GM19328 (cell line): ENCODE measurements around the gene EPHA6.
"Not testable (repeated sequence)": the region's sequence is repeated elsewhere in the genome, so short reads cannot be mapped to it uniquely, and the experiment has no call there.

Experiments used
- ATAC-seq: cut with Tn5 transposase; IDR thresholded peaks from one replicate; pipeline ENCODE4 v1.9.1; 2021; ENCODE audit warnings: mild to moderate bottlenecking, moderate library complexity; ENCODE audit not compliant: unreplicated experiment

The EPHA6 gene

GRCh38 chr3:97409612-97410011, 595.2 kb downstream of the EPHA6 start:
- no peak for ATAC-seq

GRCh38 chr3:97421565-97421964, 607.2 kb downstream of the EPHA6 start:
- no peak for ATAC-seq

DNA sequence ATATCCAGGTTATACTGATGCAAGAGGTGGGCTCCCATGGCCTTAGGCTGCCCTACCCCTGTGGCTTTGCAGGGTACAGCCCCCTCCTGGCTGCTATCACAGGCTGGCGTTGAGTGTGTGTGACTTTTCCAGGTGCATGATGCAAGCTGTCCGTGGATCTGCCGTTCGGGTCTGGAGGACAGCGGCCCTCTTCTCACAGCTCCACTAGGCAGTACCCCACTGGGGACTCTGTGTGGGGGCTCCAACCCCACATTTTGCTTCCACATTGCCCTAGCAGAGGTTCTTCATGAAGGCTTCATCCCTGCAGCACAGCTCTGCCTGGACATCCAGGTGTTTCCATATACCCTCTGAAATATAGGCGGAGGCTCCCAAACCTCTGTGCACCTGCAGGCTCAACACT, 610.6 kb downstream of the EPHA6 start:
- ATAC-seq, result no peak

GRCh38 chr3:97430601-97431000, 616.2 kb downstream of the EPHA6 start:
- no peak for ATAC-seq

GRCh38 chr3:97432914-97433313, 618.5 kb downstream of the EPHA6 start:
- ATAC-seq, result no peak

- no peak for ATAC-seq
Observed at GRCh38 chr3:97438131-97438530, 623.7 kb downstream of the EPHA6 start.

DNA sequence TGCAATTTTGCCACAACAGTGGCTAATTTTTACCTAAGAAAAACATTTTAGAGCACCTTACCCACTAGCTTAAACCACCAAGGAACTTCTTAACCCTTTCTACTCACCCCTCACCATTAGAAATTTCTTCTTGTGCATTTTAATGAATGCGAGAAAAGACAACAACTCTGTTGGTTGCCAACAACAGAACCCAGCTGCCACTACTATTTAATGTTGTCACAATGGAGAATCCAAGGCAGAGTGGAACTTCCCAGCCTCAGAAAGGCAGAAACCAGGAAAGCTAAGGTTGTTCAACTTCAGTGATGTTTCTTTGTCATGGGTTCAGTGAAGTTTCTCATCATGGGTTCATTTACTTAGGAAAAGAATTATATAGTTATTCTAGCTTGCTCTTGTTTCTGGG, 625.0 kb downstream of the EPHA6 start:
- ATAC-seq, result no peak

- no peak for ATAC-seq
Observed at GRCh38 chr3:97464035-97464434, 649.6 kb downstream of the EPHA6 start.

DNA sequence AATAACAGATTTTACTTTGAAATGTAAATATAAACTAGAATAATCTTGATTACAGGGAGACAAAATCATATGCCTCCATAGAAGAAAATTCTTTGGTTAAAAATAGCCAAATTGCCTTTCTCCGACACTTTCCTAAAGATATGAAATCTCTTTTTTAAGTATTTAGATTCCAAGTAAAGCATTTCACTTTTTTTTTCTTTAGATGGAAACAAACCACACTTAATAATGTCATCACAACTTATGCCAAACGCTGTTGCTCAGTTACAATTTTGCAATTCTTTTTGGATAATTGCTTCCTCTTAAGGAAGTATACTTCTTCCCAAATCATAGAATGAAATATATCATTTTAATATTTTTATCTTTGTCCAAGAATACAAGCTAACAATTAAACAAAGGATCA, 656.1 kb downstream of the EPHA6 start:
- ATAC-seq, result no peak

DNA sequence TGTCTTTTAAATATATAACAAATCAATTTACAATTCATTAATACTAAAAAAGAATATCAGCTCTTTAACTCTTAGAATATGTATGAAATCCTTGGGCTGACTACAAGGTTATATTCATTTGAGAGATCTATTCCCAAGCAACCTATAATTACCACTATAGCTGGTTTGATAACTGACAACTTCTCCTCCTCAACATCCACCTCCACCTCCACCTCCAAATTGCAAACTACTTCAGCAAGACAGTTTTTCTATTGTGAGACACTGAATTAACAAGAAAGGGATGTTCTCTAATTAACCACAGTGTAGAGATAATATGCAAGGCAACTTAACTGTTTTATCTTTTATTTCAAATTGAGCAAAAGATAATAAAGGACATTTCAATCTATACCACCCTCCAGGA, 665.3 kb downstream of the EPHA6 start:
- no peak for ATAC-seq

GRCh38 chr3:97480696-97481289, 666.4 kb downstream of the EPHA6 start:
- not testable (repeated sequence) for ATAC-seq

- ATAC-seq, result no peak
Observed at GRCh38 chr3:97481416-97481815, 667.0 kb downstream of the EPHA6 start.

DNA sequence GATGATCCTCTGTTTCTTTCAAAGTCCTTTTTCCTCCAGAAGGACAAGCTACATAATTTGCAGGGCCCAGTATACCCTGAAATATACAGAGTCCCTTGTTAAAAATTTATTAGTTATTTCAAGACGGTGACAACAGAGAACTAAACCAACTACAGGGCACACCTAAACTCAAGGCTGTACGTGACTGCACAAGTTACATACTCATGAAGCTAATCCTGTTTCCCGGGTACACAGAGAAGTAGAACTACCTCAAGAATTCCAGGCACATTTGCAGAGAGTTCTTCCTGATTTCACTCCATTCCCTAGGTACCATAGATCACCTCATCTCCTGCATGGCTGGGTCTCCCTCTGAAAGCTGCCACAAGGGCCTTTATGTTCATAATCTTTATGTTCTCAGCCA, 670.8 kb downstream of the EPHA6 start:
- ATAC-seq, result no peak

DNA sequence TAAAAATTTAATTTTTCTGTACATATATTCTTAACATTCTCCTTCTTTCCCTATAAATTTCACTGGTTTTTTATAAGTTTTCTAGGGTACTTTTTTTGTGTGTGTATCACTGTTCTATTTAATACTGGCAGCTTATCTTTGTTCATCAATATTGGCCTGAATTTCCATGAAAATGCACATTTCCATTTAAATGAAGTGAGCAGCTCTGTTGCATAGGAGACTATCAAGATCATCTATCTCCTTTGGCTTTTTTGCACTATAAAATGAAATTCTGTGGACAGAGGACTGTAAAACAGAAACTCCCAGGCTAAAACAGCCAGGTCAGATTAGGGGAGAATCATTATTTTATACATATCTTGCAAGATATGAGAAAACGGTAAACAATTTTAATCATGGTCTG, 673.2 kb downstream of the EPHA6 start:
- ATAC-seq, result no peak

DNA sequence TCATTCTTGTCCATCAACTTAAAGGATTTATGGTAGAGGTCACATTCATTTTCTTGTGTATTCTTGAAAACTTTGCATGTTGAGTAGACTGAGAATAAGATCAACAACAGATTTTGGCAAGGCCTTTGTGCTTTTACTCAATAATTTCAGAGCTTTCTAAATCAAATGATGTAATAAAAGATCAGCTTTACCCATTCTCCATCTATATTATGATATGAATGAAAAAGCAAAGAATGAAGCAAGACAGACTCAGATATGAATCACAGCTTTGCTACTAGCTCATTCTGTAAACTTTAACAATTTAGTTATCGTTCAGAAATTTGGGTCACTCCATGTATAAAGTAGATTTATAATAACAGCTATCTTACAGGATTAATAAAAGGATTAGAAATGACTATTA, 674.3 kb downstream of the EPHA6 start:
- ATAC-seq, result no peak

DNA sequence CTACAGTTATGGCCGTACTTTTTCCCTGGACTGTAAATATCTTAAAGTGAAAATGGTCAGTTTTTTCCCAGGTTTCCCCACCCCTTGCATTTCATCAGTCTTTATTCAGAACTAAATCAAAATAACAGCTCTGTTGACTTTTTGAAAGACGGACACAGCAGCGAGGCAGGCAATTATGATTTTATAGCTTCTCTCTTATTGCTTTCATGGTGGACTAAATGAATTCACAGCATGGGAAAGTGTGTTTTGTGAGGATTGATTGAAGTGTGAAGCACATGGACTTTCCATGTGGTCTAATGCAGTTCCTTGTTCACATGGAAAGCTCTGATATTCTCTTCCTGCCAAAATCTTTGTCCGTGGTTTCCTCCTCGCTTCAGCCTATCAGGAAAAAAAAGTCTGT, 681.5 kb downstream of the EPHA6 start:
- no peak for ATAC-seq

GRCh38 chr3:97497138-97497537, 682.7 kb downstream of the EPHA6 start:
- ATAC-seq, result no peak

DNA sequence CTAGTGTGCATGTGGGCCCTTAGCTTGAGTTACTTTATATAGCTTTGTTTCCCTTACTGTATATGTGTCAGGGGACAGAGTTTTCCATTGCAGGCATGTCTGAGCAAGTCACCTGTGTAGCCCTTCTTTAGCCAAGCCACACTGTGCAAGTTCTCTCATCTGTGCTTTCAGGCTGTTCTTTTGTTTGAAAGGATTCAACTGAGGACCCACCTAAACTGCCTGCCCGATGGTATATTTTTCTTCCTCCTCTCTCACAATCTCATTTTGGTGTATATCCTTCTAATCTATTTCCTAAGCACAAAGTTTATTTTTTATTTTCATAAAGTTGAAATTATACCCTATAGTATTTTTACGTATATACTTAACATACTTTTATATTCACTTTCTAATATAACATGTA, 690.1 kb downstream of the EPHA6 start:
- ATAC-seq, result no peak

DNA sequence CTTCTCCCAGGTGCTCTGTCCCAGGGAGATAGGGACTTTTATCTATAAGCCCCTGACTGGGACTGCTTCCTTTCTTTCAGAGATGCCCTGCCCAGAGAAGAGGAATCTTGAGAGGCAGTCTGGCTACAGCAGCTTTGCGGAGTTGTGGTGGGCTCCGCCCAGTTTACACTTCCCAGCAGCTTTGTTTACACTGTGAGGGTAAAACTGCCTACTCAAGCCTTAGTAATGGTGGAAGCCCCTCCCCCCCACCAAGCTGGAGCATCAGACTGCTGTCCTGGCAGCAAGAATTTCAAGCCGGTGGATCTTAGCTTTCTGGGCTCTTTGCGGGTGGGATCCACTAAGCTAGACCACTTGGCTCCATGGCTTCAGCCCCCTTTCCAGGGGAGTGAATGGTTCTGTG, 696.4 kb downstream of the EPHA6 start:
- ATAC-seq, result no peak

DNA sequence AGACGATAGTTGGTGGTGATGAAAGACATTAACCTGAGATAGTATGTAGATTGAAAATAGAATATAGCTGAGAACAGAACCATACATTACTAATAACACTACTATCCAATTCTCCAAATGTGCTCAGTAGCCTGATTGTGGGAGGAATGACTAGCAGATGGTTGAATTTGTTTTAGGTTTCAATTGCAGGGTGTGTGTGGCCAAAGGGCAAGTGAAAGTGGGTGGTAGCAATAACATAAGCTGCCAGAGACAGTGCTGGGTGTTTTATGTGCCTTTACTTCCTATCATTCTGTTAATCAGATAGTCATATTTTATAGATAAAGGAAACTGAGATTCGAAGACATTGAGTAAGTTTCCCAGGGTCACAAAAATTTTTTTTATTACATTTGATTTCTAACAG, 700.7 kb downstream of the EPHA6 start:
- ATAC-seq, result no peak

DNA sequence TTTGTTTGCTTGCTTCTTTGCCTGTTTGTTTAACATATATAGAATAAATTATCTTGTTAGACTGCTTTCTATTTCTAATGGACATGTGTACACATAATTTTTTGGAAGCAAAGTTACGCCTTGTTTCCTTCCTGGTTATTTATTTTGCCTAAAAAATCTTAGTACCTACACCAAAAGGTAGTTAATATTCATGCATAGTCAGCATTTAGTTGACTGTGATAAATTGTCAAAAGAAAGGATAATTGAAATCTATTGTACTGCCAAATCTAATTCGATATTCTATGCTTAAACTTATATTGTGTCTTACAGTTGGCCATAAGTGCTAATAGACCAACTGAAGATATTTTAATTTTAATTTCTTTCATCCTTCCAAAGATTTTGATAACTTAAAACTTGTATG, 716.3 kb downstream of the EPHA6 start:
- ATAC-seq, result no peak

GRCh38 chr3:97547573-97547972, 733.2 kb downstream of the EPHA6 start:
- not testable (repeated sequence) for ATAC-seq

DNA sequence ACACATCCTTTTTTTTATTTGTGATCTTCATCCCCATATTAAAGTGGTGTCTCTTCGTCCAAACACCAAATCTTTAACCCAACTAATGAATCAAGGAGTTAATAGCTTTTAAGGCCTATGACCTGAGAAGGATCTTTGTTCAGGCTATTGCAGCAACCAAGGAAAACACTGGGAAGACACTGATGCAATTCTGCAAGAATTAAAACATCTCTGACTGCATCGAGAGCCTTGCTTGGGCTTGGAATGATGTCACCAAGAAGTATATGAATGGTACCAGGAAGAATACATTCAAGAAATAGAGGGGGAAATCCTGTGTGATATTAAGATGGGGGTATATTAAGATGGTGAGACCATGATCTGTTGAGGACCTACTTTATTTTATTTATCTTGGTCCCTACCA, 736.0 kb downstream of the EPHA6 start:
- no peak for ATAC-seq

DNA sequence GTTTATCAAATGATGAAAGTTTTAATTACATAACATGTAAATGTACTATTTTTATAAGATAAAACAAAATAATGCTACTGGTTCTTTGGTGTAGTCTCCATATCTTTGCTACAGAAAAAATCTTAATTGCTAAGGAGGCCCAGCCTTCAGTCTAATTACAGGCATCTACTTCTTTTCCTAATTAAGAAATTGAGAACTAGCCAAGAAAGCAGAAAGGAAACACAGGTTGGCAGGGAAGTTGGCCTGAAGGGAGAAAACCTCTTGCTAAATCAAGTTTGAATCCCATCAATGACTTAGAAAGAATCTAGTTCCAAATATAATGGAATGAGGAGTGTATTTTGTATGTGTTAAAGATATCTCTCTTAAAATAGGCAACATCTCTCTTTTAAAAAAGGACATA, 737.8 kb downstream of the EPHA6 start:
- ATAC-seq, result no peak
